ENCODE measurements around the gene AP1S1.

DNA sequence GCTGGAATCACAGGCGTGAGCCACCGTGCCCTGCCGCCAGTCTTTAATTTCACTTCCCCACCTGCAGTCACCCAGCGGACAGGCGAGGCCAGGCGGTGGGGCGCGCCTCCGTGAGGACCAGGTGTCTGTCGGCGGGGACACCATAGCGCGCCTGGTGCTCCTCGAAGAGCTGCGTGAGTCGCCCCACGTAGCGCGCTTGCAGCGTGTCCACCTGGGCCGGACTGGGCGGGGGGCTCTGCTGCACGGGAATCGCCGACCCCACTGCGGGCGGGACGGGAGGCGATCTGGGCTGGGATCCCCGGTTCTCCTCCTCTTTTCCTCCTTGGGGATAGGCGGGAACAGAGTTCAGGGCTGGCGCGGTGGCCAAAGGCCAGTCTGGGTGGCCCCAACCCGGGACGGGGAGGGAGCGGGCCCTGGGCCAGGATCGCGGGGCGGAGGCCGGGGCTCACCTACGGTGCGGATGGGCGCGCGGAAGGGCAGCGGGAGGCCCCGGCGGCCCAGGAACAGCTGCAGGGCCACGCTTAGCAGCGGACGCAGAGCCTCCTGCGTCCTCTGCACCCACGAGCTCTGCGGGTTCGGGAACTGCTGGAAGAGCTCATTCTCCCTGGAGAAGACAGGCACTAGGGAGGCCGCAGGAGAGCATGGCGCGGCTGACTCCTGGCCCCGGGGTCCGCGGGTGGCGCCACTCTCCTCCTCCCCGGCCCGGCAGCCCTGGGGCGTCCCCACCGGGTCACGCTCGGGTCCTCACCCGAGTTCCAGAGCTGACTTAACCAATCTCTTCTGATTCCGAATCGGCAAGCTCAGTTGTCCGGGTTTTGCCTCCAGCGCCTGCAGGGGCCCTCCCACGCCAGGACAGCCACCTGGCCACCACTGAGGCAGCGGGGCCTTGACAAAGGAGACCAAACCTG, 47.7 kb downstream of the AP1S1 start:
- TF ChIP-seq, protein P1, sequence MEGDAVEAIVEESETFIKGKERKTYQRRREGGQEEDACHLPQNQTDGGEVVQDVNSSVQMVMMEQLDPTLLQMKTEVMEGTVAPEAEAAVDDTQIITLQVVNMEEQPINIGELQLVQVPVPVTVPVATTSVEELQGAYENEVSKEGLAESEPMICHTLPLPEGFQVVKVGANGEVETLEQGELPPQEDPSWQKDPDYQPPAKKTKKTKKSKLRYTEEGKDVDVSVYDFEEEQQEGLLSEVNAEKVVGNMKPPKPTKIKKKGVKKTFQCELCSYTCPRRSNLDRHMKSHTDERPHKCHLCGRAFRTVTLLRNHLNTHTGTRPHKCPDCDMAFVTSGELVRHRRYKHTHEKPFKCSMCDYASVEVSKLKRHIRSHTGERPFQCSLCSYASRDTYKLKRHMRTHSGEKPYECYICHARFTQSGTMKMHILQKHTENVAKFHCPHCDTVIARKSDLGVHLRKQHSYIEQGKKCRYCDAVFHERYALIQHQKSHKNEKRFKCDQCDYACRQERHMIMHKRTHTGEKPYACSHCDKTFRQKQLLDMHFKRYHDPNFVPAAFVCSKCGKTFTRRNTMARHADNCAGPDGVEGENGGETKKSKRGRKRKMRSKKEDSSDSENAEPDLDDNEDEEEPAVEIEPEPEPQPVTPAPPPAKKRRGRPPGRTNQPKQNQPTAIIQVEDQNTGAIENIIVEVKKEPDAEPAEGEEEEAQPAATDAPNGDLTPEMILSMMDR (IDR thresholded peaks at IDR 0.05; ENCODE audit: insufficient read depth, low read depth, low read length) = no peak
- TF ChIP-seq EZH2 (IDR thresholded peaks at IDR 0.05; ENCODE audit: insufficient read depth, low read length) = peak; percentile 92
